Stimulated activated CD8-positive, alpha-beta memory T cell treated with anti-CD3 and anti-CD28 coated beads, Interleukin-15, amount 100 ng/mL, for 48 hours (primary cell): ENCODE measurements around the gene CPN2.

ENCODE experiments used
- DNase-seq, 2 donors: peaks; one replicate each; pipeline ENCODE4 v3.0.0-alpha.2; 2020; ENCODE audit warnings: low read depth in 2 of 2

Gene CPN2

GRCh38 chr3:194380326-194380725 lies 29.2 kb upstream of the CPN2 start:
- DNase-seq: no peak

GRCh38 chr3:194379651-194380050 lies 28.5 kb upstream of the CPN2 start:
- DNase-seq: no peak

- no peak for DNase-seq
Observed at GRCh38 chr3:194379231-194379630, 28.1 kb upstream of the CPN2 start.

GRCh38 chr3:194377708-194378107 lies 26.6 kb upstream of the CPN2 start:
- no peak for DNase-seq

- no peak for DNase-seq
Observed at GRCh38 chr3:194376241-194376560, 25.1 kb upstream of the CPN2 start.

- no peak for DNase-seq
Observed at GRCh38 chr3:194375473-194376240, 24.5 kb upstream of the CPN2 start.

- DNase-seq: no peak
Observed at GRCh38 chr3:194374935-194375334, 23.8 kb upstream of the CPN2 start.

- no peak for DNase-seq
Observed at GRCh38 chr3:194373899-194374298, 22.8 kb upstream of the CPN2 start.

GRCh38 chr3:194373028-194373427 lies 21.9 kb upstream of the CPN2 start:
- no peak for DNase-seq

GRCh38 chr3:194370753-194371152 lies 19.6 kb upstream of the CPN2 start:
- no peak for DNase-seq

GRCh38 chr3:194369522-194370279 lies 18.6 kb upstream of the CPN2 start, which contains the start of gene LRRC15:
LRRC15 (minus strand) TSS chr3:194369743; CDS start chr3:194361043, 8,700 bp downstream.
- DNase-seq: no peak

GRCh38 chr3:194368918-194369317 lies 17.8 kb upstream of the CPN2 start:
- DNase-seq: no peak

- DNase-seq: no peak
Observed at GRCh38 chr3:194367992-194368841, 17.1 kb upstream of the CPN2 start.

- DNase-seq: no peak
Observed at GRCh38 chr3:194365978-194366490, 14.9 kb upstream of the CPN2 start.

GRCh38 chr3:194365526-194365925 lies 14.4 kb upstream of the CPN2 start:
- no peak for DNase-seq

GRCh38 chr3:194364652-194365434 lies 13.7 kb upstream of the CPN2 start:
- no peak for DNase-seq

- no peak for DNase-seq
Observed at GRCh38 chr3:194364314-194364651, 13.2 kb upstream of the CPN2 start.

GRCh38 chr3:194360568-194360967 lies 9.4 kb upstream of the CPN2 start:
- DNase-seq: no peak

GRCh38 chr3:194357681-194358080 lies 6.6 kb upstream of the CPN2 start:
- no peak for DNase-seq

- DNase-seq: no peak
Observed at GRCh38 chr3:194355379-194355778, 4.3 kb upstream of the CPN2 start.

GRCh38 chr3:194354315-194354714 lies 3.2 kb upstream of the CPN2 start:
- no peak for DNase-seq
